H1 (cell line): ENCODE data around the gene CDC42EP5.
A peak's percentile ranks its signal among the peaks of the same experiment; 100 is the strongest.

Source experiments
- EP300 ChIP-seq, 2 experiments: IDR thresholded peaks; 1 replicate in 1 of 2; 2 replicates in 1 of 2; pipeline ENCODE4 v1.6.1; 2011 to 2012; ENCODE audit warnings: low read depth in 2 of 2, low read length in 2 of 2, mild to moderate bottlenecking in 2 of 2, borderline replicate concordance in 1 of 2, inconsistent platforms in 1 of 2, moderate library complexity in 1 of 2
- RAD21 ChIP-seq, 2 experiments: IDR thresholded peaks in 1 of 2; conservative IDR thresholded peaks in 1 of 2; 2 replicates each; pipeline ENCODE4 v1.6.1; 2011; ENCODE audit warnings: low read depth in 2 of 2, low read length in 2 of 2, improper control_type of control experiment in 1 of 2, inconsistent platforms in 1 of 2, mild to moderate bottlenecking in 1 of 2, moderate library complexity in 1 of 2

GRCh38 chr19:54478677-54479266 lies 5.7 kb upstream of the CDC42EP5 start:
- TF ChIP-seq EP300 (IDR thresholded peaks at IDR 0.05; ENCODE audit: borderline replicate concordance in 1 of 2, low read depth in 2 of 2, low read length in 2 of 2), result no peak
- TF ChIP-seq RAD21 (IDR thresholded peaks at IDR 0.05 in 1 of 2, conservative IDR thresholded peaks at IDR 0.05 in 1 of 2; ENCODE audit: low read depth in 2 of 2, low read length in 2 of 2), result peak; percentile 77
